ENCODE measurements around the gene TRAPPC4.

DNA sequence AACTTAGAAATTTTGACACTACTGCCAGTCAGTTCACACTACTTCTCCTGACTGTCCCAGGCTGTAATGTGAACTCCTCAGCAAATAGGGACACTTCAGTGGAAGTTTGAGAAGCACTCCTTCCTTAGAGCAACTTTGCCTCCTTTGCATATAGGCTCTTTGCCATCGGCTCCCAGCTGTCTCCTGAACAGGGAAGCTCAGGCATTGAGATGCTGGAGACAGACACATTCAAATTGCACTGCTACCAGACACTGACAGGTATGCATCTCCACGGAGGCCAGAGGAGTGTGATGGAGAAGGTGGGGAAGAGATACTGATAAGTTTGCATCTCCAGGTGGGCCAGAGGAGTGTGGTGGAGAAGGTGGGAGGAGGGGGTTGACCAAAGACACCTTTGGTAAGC is 1.4 kb downstream of the TRAPPC4 start:
- TF ChIP-seq, protein P1, sequence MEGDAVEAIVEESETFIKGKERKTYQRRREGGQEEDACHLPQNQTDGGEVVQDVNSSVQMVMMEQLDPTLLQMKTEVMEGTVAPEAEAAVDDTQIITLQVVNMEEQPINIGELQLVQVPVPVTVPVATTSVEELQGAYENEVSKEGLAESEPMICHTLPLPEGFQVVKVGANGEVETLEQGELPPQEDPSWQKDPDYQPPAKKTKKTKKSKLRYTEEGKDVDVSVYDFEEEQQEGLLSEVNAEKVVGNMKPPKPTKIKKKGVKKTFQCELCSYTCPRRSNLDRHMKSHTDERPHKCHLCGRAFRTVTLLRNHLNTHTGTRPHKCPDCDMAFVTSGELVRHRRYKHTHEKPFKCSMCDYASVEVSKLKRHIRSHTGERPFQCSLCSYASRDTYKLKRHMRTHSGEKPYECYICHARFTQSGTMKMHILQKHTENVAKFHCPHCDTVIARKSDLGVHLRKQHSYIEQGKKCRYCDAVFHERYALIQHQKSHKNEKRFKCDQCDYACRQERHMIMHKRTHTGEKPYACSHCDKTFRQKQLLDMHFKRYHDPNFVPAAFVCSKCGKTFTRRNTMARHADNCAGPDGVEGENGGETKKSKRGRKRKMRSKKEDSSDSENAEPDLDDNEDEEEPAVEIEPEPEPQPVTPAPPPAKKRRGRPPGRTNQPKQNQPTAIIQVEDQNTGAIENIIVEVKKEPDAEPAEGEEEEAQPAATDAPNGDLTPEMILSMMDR (IDR thresholded peaks at IDR 0.05; ENCODE audit: insufficient read depth, low read length) = no peak
- no peak for TF ChIP-seq POLR2AphosphoS5 (IDR thresholded peaks at IDR 0.05; ENCODE audit: low read depth)

Measured in HL-60 (cell line).